Activated T-cell treated with anti-CD3 and anti-CD28 coated beads for 48 hours (primary cell): Measurements from ENCODE around the gene SLC44A5.
"Not testable (repeated sequence)": the region's sequence is repeated elsewhere in the genome, so short reads cannot be mapped to it uniquely, and the experiment has no call there.

ENCODE experiments used
- DNase-seq: peaks from one replicate; pipeline ENCODE4 v3.0.0-alpha.2; 2020; ENCODE audit warnings: low read depth

Gene SLC44A5

DNA sequence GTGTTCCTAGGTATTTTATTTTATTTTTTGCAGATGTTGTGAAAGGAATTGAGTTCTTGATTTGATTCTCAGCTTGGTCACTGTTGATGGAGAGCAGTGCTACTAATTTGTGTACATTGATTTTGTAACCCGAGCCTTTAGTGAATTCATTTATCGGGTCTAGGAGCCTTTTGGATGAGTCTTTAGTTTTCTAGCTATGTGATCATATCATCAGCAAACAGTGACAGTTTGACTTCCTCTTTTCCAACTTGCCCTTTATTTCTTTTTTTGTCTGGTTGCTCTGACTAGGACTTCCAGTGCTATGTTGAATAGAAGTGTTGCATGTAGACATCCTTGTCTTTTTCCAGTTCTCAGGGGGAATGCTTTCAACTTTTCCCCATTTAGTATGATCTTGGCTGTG, 337.8 kb downstream of the SLC44A5 start:
- no peak for DNase-seq

DNA sequence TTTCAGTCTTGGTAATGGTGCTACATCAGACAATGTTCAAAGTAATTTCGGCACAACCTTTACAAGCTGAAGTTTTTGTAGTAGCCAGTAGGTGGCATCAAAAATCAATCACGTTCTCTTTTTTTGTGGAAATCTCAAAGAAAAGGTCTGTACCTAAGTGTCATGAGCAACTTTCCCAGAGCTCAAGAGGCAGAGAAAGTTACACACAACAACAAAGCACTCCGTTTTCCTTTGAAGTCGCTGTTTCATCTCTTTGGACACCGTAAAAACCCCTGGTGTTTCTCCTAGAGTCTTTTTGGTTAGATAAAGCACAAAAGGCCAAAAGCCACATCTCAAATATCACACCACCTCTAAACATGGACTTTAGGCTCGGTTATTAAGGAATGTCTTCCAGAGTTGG, 345.1 kb downstream of the SLC44A5 start:
- no peak for DNase-seq

DNA sequence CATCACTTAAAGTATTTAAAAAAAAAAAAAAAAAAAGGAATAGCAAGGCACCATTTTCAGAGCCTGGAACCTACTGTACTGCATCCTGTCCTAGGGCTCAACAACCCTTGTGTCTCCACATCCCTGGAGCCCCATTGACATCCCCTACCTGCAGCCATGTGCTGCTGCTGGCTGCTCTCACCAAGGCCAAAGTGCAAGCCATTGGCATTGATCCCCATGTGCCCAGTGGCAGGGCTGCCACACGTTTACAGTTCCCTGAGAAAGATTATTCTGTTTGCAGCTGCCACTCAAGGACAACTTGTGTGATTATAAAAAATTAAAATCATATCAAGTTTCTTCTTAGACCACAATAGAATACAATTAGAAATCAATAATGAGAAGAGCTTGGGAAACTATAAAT, 346.8 kb downstream of the SLC44A5 start:
- DNase-seq = no peak

DNA sequence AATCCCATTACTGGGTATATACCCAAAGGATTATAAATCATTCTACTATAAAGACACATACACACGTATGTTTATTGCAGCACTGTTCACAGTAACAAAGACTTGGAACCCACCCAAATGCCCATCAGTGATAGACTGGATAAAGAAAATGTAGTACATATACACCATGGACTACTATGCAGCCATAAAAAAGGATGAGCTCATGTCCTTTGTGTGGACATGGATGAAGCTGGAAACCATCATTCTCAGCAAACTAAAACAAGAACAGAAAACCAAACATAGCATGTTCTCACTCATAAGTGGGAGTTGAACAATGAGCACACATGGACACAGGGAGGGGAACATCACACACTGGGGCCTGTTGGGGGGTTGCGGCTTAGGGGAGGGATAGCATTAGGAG, 347.3 kb downstream of the SLC44A5 start:
- DNase-seq = not testable (repeated sequence)

DNA sequence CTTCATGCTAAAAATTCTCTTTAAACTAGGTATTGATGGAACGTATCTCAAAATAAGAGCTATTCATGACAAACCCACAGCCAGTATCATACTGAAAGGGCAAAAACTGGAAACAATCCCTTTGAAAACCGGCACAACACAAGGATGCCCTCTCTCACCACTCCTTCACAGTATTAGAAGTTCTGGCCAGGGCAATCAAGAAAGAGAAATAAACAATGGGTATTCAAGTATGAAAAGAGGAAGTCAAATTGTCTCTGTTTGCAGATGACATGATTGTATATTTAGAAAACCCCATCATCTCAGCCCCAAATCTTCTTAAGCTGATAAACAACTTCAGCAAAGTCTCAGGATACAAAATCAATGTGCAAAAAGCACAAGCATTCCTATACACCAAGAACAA, 349.0 kb downstream of the SLC44A5 start:
- DNase-seq = not testable (repeated sequence)

DNA sequence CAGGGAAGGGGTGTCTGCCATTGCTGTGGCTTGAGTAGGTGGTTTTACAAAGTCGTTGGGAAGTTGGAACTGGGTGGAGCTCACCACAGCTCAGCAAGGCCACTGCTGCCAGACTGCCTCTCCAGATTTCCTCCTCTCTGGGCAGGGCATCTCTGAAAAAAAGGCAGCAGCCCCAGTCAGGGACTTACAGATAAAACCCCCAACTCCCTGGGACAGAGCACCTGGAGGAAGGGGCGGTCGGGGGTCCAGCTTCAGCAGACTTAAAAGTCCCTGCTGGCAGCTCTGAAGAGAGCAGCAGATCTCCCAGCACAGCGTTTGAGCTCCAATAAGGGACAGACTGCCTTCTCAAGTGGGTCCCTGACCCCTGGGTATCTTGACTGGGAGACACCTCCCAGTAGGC, 352.6 kb downstream of the SLC44A5 start:
- no peak for DNase-seq

DNA sequence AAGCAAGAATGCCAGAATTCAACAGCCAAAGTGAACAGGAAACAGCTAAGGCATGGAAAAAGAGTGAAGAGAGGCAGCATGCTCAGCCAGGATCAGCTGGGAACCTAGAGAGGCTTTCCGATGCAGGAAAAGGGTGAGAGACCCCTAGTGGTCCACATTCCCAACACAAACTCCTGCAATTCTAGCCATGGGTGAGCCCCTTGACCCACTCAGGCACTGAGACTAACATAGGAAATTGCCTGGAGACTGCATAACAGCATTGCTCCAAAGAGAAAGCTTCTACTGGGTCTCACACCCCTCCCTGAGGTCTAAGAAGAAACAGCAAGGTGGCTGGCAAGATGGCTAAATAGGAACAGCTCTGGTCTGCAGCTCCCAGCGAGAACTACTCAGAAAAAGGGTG, 353.5 kb downstream of the SLC44A5 start:
- DNase-seq = no peak

DNA sequence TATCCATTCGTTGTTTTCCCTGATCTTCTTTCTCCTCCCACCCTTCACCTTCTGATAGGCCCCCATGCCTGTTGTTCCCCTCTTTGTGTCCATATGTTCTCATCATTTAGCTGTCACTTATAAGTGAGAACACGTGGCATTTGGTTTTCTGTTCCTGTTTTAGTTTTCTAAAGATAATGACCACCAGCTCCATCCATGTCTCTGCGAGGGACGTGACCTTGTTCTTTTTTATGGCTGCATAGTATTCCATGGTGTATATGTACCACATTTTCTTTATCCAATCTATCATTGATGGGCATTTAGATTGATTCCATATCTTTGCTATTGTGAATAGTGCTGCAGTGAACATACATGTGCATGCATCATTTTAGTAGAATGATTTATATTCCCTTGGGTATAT, 360.8 kb downstream of the SLC44A5 start:
- not testable (repeated sequence) for DNase-seq

DNA sequence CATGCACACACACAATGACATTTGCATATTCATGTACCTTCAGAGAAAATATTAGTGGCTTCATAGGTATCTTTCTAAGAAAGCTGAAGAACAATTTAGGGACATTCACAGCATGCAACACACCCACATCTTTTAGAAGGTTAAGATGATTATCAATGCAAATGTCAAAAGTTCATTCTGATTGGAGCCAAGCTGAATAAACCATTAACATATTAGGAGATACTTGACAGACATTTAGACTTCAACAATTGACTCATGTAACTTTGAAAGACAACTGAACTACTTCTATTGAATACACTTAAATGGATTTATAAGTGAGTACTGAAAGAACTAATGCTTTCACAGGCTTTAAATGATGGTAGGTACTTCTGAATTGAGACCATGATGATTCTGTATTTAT, 365.7 kb downstream of the SLC44A5 start:
- DNase-seq = no peak

DNA sequence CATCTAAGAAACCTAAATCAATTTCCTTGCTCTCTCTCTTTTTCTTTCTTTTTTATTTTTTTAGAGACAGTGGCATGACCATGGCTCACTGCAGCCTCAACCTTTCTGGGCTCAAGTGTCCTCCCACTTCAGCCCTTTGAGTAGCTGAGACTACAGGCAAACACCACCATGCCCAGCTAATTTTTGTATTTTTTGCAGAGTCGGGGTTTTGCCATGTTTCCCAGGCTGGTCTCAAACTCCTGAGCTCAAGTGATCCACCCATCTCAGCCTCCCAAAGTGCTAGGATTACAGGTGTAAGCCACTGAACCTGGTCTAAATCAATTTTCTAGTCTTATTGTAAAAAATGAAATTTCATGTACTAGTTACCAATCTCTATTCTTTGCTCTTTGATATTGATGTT, 367.8 kb downstream of the SLC44A5 start:
- no peak for DNase-seq

DNA sequence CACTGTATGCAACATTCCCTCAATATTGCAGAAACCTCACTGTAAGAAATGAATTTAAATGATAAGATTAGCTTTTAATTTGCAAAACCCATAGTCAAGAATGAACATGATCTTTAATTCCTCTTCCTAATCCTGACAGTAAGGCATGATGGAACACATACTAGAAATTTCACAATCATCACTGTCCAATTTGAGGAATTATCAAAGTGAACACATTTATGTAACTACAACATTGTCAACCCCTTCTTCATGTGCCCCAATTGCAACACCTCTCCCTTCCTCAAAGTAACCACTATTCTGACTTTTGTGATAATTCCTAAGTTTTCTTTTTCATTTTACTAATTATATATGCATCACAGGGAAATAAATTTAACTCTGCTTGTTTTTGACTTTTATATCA, 373.6 kb downstream of the SLC44A5 start:
- DNase-seq = no peak

DNA sequence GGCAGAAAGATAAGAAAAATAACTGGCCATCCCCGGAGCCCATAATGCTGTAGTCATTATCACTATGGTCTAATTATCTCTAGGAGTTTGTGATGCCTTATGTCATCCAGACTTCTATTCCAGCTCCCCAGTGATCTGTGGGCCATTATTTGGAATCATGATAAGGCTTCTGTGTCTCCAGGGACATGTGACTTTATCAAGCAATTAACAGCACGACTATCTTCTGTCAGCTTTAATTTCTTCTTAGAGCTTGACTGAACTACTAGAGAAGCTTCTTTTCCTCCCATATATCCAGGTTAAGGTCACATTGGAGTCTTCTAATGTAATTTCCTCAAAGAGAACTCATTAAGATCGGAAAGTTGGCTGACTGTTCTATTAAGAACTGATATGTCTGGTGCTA, 376.4 kb downstream of the SLC44A5 start:
- DNase-seq = no peak

DNA sequence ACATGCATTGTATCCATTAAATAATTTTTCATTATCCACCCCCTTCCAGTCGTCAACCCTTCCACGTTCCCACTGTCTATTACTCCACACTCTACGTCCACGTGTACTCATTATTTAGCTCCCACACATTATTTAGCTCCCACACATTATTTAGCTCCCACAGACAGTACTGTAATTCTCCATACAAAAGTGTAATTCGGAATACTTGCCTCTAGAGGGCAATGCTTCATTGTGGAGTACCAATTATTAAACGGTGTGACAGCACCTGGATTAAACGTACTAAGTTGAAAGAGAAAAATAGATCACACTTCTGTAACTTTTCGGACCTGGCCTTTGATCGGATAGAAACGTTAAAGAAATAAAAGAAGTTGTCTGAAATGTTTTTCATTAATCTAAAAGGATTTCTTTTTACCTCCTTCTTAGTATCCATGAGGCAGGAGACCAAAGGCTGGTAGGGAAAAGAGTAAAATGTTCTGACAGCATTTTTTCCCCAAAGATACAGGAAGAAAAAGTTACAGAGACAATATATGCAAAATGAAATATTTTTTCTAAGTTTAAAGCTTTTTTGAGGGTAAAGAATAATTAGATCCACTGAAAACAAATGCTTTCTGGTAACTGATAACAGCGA, 377.5 kb downstream of the SLC44A5 start:
- DNase-seq = no peak

DNA sequence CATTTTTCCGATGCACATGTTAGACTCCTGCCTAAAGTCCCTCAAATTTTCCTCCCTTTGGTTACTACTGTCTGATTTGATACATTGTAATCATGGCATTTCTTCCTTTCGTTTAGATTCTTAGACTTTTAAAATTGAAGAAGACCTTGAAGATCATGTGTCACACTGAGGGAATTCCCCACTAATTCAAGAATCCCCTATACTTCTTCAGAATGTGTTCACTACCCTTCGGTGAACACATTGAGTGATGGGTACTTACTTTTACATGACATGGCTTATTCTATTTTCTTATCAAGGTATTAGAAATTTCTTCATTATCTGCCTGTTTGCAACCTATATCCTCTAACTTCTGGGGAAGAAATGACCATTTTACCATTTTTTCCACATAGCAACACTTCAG, 390.8 kb downstream of the SLC44A5 start:
- DNase-seq = no peak

DNA sequence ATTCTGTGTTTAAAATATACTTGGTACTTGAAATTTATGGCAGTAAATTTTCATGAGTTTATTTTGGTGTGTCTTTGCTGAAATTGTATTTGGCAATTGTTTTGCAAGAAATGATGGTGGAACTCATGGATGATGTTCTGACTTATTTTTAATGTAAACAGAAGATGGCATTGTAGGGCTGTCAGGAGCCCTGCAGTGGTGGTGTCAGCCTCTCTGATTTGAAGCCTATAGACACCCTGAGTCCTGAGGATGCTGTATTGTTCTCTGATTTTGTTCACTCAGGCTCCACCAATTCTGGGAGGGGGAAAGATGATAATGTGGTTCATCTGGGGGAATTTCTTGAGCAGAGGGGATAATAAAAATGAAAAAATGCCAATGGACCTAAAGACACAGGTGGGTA, 396.9 kb downstream of the SLC44A5 start:
- no peak for DNase-seq

DNA sequence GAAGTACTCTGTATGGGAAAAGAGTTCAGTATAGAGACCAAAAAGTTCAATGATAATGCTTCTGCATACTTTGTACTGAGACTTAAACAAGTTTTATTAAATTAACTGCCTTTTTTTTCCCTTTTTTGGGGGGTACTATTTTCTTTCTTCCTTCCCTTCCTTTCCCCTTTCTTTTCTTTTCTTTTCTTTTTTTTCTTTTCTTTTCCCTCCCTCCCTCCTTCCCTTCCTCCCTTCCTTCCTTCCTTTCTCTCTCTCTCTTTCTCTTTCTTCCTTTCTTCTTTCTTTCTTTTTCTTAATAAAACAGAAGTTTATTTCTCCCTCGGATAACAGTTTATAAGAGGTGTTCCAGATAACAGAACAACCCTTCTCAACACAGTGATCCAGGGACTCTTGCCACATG, 399.3 kb downstream of the SLC44A5 start:
- DNase-seq = no peak

DNA sequence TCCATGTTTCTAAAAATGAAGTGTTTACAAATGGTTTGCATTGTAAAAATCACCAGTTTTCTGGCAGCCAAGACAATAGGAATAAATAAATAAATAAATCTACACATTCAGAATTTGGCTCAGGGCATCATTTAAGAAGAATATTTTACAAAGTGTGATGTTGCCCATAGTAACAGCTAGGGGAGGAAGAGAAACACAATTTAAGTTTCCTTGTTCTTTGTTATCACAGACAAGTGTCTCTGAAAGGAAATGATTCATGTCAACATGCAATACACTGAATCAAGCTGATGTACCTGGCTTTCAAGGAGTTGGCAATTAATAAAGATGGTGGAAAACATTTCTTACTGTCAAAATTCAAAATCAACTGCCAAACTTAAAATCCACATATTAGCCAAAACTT, 402.1 kb downstream of the SLC44A5 start:
- no peak for DNase-seq

DNA sequence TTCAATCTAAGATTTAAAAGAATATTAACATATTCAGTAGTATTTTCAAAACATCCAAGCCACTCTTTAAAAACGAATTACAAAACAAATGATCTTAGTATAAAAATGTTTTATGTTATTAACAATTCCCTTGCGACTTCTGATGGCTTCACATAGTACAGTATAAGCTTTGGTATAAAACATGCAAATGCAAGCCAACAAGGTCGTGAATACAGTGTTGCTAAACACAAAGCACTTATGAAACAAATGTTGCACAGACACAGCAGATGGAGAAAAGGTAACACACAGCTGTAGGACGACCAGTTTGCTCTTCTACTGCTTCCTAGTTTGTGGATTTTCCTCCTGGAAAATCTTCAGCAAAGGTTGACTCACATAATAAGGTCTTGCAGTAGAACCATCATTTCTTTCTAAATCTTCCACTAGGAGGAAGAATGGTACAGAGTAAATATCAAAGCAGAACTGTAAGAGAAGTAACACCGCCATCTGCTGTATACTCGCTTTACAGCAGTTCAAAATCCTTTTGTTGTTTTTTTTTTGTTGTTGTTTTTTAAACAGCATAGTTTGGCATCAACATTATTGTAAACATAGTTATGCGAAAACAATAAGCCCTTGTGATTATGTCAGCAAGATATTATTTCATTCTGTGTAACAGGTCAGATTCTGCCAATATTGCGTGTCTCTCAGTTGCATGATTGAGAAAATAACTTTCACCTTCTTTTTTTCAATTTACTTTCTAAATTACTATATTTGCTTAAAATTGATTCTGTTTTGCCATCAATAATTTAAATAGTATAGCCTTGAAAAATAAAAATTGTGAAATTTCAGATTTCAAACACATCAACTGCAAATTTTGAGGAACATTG, 407.3 kb downstream of the SLC44A5 start:
- DNase-seq = no peak

DNA sequence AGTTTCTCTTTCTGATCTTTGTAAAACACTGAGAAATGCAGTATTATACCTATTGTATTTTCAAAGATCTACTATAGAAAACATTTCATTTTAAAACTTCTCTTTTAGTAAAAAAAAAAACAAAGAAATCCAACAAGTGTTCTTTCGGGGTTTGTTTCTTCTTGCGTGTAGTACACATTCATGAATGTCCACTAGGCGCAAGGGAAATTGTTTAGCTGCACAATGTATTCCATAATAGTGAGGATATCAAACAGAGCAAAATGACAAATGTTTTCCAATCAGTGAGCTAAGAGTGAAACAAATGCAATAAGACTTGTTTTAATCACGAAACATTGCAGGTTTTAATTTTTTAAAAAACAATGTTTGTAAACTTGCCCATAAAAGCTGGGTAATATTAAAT, 408.2 kb downstream of the SLC44A5 start:
- DNase-seq = no peak

DNA sequence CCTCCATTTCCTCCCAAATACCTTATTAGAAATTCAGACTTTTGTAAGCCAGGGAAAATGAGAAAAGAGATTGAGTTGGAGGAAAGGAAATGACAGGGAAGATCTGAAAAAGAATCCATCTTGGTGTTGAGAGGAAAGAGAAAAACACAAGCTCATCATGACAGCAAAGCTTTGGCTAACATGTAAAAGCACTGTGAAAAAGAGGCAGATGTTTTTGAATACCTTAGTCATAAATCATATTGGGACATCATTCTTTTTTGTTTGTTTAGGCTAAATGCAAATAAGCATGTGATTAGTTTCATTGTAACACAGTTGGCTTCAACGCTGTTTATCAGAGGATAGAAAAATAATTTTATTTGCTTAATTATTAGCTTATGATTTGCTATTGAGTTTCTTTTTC, 412.2 kb downstream of the SLC44A5 start:
- DNase-seq = no peak

DNA sequence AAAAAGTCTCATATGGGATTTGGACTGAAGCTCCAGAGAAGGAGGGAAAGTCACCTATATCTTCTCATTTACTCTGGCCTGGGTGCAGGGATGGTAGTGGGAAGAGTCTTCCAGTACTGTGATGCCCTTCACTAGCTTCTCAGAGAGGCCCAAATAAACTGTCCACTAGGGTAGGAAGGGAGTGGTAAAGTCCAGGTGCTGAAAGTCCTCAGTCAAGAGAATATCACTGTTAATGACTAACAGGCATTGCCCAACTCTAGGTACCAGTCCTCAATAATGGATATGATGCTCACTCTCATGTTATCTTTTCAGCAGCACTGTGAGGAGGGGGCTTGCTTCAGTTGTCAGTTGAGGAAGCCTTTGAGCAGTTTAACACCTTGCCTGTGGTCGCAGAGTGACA, 412.8 kb downstream of the SLC44A5 start:
- no peak for DNase-seq

DNA sequence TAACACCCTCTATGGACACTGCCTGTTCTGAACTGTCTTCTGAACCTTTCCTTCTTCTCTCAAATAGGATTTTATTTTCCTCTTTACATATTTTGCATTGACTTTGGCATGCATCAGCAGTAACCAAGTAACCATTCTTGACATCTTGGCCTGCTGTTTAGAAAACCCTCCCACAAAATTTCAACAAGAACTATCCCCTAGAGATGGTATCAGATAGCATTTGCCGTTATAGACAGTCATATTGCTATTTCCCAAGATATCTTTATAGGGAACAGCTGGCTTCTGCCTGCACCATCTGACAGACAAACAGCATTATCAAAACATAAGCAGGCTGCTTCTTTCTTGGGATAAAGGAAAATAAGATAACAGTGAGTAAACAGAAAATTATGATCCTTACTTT, 422.0 kb downstream of the SLC44A5 start:
- no peak for DNase-seq

DNA sequence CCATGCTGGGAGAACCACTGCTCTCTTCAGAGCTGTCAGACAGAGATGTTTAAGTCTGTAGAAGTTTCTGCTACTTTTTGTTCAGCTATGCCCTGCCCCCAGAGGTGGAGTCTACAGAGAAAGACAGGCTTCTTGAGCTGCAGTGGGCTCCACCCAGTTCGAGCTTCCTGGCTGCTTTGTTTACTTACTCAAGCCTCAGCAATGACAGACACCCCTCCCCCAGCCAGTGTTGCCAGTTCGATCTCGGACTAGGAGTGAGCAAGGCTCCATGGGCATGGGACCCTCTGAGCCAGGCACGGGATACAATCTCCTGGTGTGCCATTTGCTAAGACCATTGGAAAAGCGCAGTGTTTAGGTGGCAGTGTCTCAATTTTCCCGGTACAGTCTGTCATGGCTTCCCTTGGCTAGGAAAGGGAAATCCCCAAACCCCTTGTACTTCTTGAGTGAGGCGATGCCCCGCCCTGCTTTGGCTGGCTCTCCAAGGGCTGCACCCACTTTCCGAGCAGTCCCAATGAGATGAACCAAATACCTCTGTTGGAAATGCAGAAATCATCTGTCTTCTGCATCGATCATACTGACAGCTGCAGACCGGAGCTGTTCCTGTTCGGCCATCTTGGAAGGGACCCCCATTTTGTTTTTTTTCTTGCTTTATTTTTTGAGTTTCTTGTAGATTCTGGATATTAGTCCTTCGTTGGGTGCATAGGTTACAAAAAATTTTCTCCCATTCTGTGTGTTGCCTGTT, 429.5 kb downstream of the SLC44A5 start:
- DNase-seq = not testable (repeated sequence)
